NT2/D1 (cell line): ENCODE measurements around the gene KCNG4.
A peak's percentile ranks its signal among the peaks of the same experiment; 100 is the strongest.

Source experiments
- DNase-seq: peaks from one replicate; pipeline ENCODE4 v3.0.0-alpha.2; 2011; ENCODE audit warnings: low read depth, low spot score
- H3K27me3 ChIP-seq: 2 replicates; pipeline ENCODE4 v1.6.0; 2011; ENCODE audit warnings: mild to moderate bottlenecking; ENCODE audit not compliant: insufficient read length, insufficient read depth
- H3K36me3 ChIP-seq: 2 replicates; pipeline ENCODE4 v1.6.1; 2011; ENCODE audit warnings: mild to moderate bottlenecking, low read length, mixed read lengths; ENCODE audit not compliant: insufficient read depth, insufficient read length
- H3K4me1 ChIP-seq: 2 replicates; pipeline ENCODE4 v1.5.1; 2011; ENCODE audit not compliant: insufficient read depth, insufficient read length
- H3K4me3 ChIP-seq: 2 replicates; pipeline ENCODE4 v1.5.1; 2011; ENCODE audit warnings: low read depth; ENCODE audit not compliant: insufficient read length
- H3K9ac ChIP-seq: 2 replicates; pipeline ENCODE4 v1.6.0; 2011; ENCODE audit warnings: low read depth; ENCODE audit not compliant: insufficient read length
- H3K9me3 ChIP-seq: 2 replicates; pipeline ENCODE4 v1.5.1; 2011; ENCODE audit warnings: mild to moderate bottlenecking, low read length; ENCODE audit not compliant: insufficient read depth
- SUZ12 ChIP-seq: IDR thresholded peaks from 2 replicates; pipeline ENCODE4 v1.6.1; 2011; ENCODE audit not compliant: insufficient read length, insufficient read depth; ENCODE audit errors: extremely low read depth
- YY1 ChIP-seq: IDR thresholded peaks from 2 replicates; pipeline ENCODE4 v1.6.1; 2011; ENCODE audit not compliant: insufficient read length, insufficient read depth
- ZNF274 ChIP-seq: IDR thresholded peaks from 2 replicates; pipeline ENCODE4 v1.6.1; 2011; ENCODE audit warnings: mild to moderate bottlenecking, low read depth, low read length

Gene KCNG4

DNA sequence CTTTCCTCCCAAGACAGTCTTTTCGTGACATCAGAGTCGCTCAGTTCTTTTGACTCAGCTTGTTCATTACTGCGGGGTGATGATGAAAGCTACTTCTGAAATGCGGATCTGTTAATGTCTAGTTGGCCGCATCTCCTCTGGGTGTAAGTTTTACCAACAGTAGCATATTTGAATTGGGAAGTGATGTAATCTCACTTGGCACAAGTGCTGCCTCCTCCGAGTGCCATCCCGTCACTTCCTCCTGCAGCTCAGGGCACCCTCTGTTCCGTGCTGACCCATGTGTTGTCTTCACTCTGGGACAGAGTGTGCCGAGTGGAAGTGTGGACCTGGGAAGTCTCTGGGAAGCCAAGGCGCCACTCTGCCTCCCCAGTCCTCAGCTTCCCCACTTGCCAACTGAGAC is 40.0 kb downstream of the KCNG4 start:
- TF ChIP-seq ZNF274, result no peak
- no peak for TF ChIP-seq SUZ12
- TF ChIP-seq YY1, result no peak
- Histone ChIP-seq H3K9me3 (no peaks in the 10 kb centered on the region), H3K4me3 (no peak overlapping the region), H3K9ac (no peak overlapping the region), H3K36me3 (no peaks in the 10 kb centered on the region), H3K4me1 (peaks cover 21% of the 10 kb centered on the region), H3K27me3 (no peaks in the 10 kb centered on the region)
- DNase-seq, result no peak

DNA sequence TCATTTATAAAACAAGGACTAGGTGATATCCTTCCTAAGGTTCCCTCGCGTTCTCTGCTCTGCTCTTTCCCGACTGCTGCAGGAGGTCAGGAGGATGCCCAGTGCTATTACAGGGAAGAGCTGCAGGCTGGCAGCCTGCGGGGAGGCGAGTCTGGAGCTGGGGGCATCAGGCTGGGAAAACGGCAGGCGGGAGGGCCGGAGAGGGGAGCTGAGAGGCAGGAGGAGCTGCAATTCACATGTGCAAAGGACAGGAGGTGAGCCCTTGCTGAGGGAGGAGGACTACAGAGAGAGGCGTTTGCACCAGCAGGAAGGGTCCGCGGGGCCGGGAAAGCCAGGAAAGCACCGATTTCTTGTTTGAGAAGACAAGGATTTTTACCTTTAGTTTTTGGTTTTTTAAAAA is 40.7 kb downstream of the KCNG4 start:
- H3K4me1 ChIP-seq, result peaks cover 23% of the 10 kb centered on the region
- H3K27me3 ChIP-seq, result no peaks in the 10 kb centered on the region
- TF ChIP-seq SUZ12 (no peak), YY1 (no peak), ZNF274 (no peak)
- no peaks in the 10 kb centered on the region for H3K36me3 ChIP-seq
- no peaks in the 10 kb centered on the region for H3K9me3 ChIP-seq
- no peak for DNase-seq
- no peak overlapping the region for H3K9ac ChIP-seq
- H3K4me3 ChIP-seq, result no peak overlapping the region

DNA sequence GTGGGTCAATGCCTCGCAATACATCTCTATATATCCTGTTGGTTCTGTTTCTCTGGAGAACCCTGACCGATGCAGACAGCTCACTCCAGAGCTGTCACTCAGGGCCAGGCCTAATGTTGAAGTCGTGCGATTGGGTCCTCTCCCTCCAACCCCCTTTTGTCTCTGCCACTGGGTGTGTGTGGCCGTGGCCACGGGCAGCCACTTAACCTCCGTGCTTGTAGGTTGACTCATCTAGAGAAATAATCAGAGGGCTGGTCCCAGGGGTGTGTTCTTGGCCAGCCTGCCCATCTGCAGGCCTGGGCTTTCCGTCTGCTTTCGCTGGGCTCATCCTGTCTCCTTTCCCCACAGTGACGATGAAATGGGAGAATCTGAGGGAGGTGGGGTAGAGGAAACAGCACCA is 41.4 kb downstream of the KCNG4 start:
- no peaks in the 10 kb centered on the region for H3K27me3 ChIP-seq
- no peak for DNase-seq
- H3K9ac ChIP-seq, result no peak overlapping the region
- H3K4me1 ChIP-seq, result peaks cover 23% of the 10 kb centered on the region
- TF ChIP-seq YY1 (no peak), SUZ12 (no peak), ZNF274 (no peak)
- H3K36me3 ChIP-seq, result no peaks in the 10 kb centered on the region
- no peaks in the 10 kb centered on the region for H3K9me3 ChIP-seq
- no peak overlapping the region for H3K4me3 ChIP-seq

DNA sequence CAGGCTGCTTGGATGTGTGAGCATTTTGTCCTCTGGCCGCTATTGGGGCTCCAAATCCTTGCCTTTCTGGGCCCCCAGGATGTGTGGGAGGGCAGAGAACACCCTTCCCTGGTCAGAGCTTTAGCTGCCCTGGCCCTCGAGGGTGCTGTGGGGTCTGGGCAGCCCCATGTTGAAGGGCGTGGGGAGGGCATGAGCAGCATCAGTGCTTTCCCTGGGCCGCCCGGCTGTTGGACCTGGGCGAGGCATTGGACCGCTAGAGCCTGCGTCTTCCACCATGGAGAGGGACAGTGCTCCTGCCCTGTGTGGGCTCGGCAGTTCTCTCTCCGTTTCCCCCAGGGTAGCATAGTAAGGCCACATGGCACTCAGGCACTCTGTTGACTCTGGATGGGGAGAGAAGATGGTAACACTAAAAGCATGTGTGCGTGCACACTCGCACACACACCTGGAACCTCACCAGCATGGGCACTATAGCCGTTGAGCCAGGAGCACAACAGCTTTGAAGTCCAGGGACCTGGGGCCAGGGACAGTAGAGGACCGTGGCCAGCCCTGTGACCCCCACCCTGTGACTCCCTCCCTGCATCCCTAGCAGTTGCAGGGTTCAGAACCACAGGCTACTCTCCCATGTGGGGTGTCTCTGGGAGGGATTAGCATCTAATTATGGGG is 42.2 kb downstream of the KCNG4 start:
- Histone ChIP-seq H3K9me3 (no peaks in the 10 kb centered on the region), H3K36me3 (no peaks in the 10 kb centered on the region), H3K27me3 (no peaks in the 10 kb centered on the region), H3K4me3 (no peak overlapping the region), H3K4me1 (peaks cover 23% of the 10 kb centered on the region), H3K9ac (no peak overlapping the region)
- no peak for TF ChIP-seq ZNF274
- no peak for TF ChIP-seq YY1
- no peak for TF ChIP-seq SUZ12
- no peak for DNase-seq

DNA sequence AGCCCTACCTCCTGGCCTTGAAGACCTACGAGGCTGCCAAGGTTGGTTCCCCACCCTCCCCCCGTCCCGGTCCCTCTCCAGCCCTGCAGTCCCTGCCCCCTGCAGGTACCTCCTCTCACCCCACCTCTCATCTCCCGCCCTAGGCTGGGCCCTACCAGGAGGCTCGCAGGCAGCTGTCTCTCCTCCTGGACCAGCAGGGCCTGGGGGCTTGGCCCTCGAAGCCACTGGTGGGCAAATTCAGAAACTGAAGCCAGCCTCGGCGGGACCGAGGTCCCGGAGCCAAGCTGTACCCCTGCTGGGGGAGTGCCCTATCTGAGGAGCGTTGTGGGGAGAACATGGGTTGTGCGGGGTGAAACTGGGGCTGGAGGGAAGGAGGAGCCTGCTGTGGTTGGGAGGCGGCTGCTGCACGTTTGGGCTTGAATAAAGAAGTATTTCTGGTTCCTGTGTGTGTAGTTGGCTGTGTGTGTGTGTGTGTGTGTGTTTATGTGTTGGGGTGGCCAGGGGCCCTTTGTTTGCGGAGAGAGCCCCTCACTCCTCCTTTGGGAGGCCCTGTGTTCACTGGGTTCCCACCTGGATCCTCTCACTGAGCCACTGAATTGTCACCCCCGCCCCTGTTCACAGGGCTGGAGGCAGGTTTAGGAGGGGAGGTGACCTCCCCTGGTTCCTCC is 43.0 kb downstream of the KCNG4 start:
- H3K27me3 ChIP-seq, result no peaks in the 10 kb centered on the region
- H3K4me1 ChIP-seq, result peaks cover 23% of the 10 kb centered on the region
- no peak for DNase-seq
- TF ChIP-seq YY1, result no peak
- TF ChIP-seq ZNF274, result no peak
- no peak for TF ChIP-seq SUZ12
- no peaks in the 10 kb centered on the region for H3K9me3 ChIP-seq
- H3K36me3 ChIP-seq, result no peaks in the 10 kb centered on the region
- no peak overlapping the region for H3K9ac ChIP-seq
- no peak overlapping the region for H3K4me3 ChIP-seq

DNA sequence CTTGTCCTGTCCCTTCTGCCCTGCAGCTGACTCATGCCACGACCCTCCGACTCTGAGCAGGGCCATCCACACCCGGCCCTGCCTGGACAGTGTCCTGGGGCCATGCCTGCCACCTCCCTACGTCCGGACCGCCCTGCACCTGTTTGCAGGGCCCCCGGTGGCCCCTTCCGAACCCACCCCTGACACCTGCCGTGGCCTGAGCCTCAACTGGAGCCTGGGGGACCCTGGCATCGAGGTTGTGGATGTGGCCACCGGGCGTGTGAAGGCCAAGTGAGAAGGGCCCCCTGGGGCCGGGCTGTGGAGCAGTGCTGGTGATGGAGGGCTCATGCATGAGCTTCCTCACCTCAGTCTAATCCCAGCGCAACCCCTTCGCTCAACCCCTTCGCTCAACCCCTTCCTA is 43.7 kb downstream of the KCNG4 start:
- Histone ChIP-seq H3K9ac (peak overlapping the region; percentile 44), H3K36me3 (no peaks in the 10 kb centered on the region), H3K4me1 (peaks cover 23% of the 10 kb centered on the region), H3K4me3 (no peak overlapping the region), H3K9me3 (no peaks in the 10 kb centered on the region), H3K27me3 (no peaks in the 10 kb centered on the region)
- no peak for DNase-seq
- TF ChIP-seq YY1 (no peak), ZNF274 (no peak)

DNA sequence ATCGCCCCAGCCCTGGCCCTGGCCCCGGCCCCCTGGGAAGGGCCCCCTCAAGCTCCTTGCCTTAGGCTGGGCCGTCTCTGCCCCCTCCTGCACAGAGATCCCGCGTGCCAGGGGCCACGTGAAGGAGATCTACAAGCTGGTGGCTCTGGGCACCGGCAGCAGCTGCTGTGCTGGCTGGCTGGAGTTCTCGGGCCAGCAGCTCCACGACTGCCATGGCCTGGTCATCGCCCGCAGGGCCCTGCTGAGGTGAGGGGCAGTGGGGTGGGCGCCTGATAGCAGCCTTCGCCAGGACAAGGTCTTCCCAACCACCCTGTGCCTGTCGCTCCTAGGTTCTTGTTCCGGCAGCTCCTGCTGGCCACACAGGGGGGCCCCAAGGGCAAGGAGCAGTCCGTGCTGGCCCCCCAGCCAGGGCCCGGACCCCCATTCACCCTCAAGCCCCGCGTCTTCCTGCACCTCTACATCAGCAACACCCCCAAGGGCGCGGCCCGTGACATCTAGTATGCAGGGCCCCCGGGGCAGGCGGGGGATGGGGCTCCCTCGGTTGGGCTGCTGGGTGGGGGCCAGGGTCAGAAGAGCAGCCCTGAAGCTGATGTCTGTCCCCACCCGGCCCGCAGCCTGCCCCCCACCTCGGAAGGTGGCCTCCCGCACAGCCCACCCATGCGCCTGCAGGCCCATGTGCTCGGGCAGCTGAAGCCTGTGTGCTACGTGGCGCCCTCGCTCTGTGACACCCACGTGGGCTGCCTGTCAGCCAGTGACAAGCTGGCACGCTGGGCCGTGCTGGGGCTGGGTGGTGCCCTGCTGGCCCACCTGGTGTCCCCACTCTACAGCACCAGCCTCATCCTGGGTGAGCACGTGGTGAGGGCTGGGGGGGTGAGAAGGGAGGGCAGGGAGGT is 44.4 kb downstream of the KCNG4 start:
- H3K9ac ChIP-seq, result peak overlapping the region; percentile 44
- peaks cover 26% of the 10 kb centered on the region for H3K4me1 ChIP-seq
- no peaks in the 10 kb centered on the region for H3K36me3 ChIP-seq
- no peak overlapping the region for H3K4me3 ChIP-seq
- no peak for DNase-seq
- no peaks in the 10 kb centered on the region for H3K9me3 ChIP-seq
- TF ChIP-seq ZNF274 (no peak), SUZ12 (no peak), YY1 (no peak)
- no peaks in the 10 kb centered on the region for H3K27me3 ChIP-seq
